ENCODE measurements around the gene ASIC4.
A peak's percentile ranks its signal among the peaks of the same experiment; 100 is the strongest.

The ASIC4 gene

DNA sequence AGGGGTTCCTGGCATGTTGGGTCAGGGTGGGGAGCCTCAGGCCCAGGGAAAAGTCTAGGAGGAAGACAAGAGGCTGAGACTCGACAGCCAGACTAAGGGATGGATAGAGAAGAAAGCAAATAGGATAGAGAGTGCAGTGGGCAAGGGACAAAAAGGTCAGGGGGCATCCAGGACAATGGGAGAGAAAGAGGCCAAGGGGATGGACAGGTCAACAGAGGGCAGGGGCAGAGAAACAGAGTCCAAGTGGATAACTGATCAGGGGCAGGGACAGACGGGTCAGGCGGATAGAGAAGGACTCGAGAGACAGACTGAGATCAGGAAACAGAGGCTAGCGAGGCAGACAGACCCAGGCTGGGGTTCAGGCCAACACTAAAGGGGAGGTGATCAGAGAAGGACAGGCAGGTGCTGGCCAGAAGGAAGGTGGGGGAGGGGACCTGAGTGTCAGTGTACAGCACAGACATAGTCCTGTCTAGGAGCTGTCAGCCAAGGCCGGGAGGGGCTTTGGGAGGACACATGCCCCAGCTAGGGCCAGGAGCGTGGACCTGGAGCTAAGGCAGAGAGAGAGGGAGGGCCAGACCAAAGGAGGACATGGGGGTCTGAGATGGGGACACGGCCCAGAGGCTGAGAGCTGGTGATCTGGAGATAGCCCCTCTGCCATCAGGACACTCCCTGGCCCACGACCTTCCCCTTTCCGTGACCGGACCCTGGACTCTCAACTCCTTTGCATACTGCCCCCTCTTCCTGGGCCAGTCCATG lies 12.2 kb downstream of the ASIC4 start:
- no peak for DNase-seq (ENCODE audit: extremely low read depth, low read depth)
- TF ChIP-seq CTCF (IDR thresholded peaks at IDR 0.05; ENCODE audit: low read depth, low read length, missing control alignments), result no peak
- no peak overlapping the region for H3K4me3 ChIP-seq (replicated peaks; ENCODE audit: low read depth, low read length)

DNA sequence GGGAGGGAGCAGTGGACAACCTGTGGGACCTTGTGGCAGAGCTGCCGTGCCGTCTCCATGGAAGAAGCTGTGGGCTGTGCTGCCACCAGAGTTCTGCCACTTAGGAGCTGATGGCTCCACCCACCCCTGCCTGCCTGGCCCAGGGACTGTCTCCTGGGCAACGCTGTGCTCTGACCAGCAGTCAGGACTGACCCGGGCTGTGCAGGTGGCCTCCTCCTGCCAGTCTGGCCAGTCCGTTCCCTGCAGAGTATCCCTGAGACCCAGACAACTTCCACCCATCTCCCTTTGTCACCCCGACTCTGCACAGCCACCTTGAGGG lies 12.8 kb downstream of the ASIC4 start:
- H3K4me3 ChIP-seq (replicated peaks; ENCODE audit: low read depth, low read length), result no peak overlapping the region
- DNase-seq (ENCODE audit: extremely low read depth, low read depth), result no peak
- no peak for TF ChIP-seq CTCF (IDR thresholded peaks at IDR 0.05; ENCODE audit: low read depth, low read length, missing control alignments)

DNA sequence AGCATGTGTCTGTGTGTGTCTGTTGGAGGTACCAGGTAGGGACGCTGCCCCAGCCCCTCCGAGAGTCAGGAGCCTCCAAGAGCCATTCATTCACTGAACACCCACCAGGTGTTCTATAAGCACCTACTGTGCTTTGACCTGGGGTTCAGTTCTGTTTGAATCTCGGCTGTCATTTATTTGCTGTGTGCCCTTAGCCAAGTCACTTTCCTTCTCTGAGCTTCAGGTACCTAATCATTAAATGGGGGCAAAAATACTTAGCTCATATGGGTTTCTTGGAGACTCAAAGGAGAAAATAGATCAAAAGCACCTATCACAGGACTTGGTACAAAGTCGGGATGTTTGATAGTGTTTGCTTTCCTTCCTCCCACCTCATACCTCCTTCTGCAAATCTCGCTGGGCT lies 13.2 kb downstream of the ASIC4 start:
- H3K4me3 ChIP-seq (replicated peaks; ENCODE audit: low read depth, low read length), result no peak overlapping the region
- no peak for TF ChIP-seq CTCF (IDR thresholded peaks at IDR 0.05; ENCODE audit: low read depth, low read length, missing control alignments)

DNA sequence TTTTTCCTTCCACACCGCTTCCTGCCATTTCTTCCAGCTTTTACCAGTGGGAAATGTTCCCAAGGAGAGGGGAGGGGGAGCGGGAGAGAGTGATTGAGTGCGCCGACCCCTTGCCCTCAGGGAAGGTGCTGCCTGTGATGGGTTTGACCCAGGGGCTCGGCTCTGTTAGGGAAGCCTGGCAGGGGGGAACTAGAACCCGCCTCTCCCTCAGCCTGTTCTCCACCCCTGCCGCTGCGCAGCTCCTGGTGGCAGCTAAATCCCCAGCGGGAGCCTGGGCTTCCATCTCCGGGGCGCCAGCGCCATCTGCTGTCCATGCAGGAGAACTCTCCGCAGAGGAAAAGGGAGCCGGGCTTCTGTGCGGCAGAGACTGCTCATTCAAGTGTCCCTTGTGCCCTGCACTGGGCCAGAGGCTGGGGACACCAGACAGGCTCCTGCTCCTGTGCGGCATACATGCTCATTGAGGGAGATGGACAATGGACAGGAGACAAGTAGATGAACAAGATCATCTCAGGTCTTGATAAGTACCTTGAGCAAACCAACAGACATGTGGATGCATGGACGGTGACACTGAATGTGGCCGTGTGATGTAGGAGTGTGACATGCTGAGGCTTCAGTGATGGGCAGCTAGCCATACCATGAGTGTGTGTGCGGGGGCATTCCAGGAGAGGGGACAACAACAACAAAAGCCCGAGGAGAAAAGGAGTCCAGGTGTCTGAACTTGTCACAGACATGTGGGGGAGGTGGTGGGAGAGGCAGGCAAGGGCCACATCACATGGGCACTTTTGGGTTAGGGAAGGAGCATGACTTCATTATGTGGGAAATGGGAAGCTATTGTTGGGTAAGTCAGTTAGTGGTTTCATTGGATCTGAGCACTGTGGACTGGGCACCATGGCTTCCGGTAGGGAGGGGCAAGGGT lies 16.0 kb downstream of the ASIC4 start:
- no peak overlapping the region for H3K4me3 ChIP-seq (replicated peaks; ENCODE audit: low read depth, low read length)
- DNase-seq (ENCODE audit: extremely low read depth, low read depth), result peak; percentile 47
- peak; percentile 95 for TF ChIP-seq CTCF (IDR thresholded peaks at IDR 0.05; ENCODE audit: low read depth, low read length, missing control alignments)

More for the DNA sequence above, 13.2 kb downstream of the ASIC4 start:
- no peak for DNase-seq (ENCODE audit: extremely low read depth, low read depth)

DNA sequence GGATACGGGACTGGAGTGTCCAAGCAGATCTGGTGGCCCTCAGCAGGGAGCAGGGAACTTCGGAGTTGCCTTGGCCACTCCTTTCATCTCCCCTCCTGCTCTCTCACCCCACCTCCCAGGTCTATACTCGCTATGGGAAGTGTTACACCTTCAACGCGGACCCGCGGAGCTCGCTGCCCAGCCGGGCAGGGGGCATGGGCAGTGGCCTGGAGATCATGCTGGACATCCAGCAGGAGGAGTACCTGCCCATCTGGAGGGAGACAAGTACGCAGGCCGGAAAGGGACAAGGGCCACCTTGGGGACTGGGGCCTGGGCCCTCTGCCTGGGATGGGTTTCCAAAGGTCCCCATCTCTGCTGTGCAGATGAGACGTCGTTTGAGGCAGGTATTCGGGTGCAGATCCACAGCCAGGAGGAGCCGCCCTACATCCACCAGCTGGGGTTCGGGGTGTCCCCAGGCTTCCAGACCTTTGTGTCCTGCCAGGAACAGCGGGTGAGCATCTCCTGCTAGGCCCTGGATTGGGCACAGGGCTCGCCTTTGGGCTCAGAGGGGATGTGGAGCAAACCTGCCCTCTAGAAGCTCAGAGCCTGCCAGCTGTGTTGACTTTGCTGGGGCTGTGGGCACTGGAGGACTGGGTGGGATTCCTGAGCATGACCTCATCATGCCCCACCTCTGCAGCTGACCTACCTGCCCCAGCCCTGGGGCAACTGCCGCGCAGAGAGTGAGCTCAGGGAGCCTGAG lies 17.5 kb downstream of the ASIC4 start:
- no peak overlapping the region for H3K4me3 ChIP-seq (replicated peaks; ENCODE audit: low read depth, low read length)
- DNase-seq (ENCODE audit: extremely low read depth, low read depth), result no peak
- no peak for TF ChIP-seq CTCF (IDR thresholded peaks at IDR 0.05; ENCODE audit: low read depth, low read length, missing control alignments)

GRCh38 chr2:219532378-219532649 lies 18.0 kb downstream of the ASIC4 start:
- no peak for DNase-seq (ENCODE audit: extremely low read depth, low read depth)
- no peak for TF ChIP-seq CTCF (IDR thresholded peaks at IDR 0.05; ENCODE audit: low read depth, low read length, missing control alignments)
- H3K4me3 ChIP-seq (replicated peaks; ENCODE audit: low read depth, low read length), result no peak overlapping the region

Data from HFF-Myc (cell line).